DMS 273 (cell line): ENCODE data around the gene TRIM31.

Source experiments
- DNase-seq: peaks from one replicate; lab custom pipeline; 2025; ENCODE audit not compliant: unreplicated experiment; lab: John Stamatoyannopoulos, UW

Gene TRIM31

DNA sequence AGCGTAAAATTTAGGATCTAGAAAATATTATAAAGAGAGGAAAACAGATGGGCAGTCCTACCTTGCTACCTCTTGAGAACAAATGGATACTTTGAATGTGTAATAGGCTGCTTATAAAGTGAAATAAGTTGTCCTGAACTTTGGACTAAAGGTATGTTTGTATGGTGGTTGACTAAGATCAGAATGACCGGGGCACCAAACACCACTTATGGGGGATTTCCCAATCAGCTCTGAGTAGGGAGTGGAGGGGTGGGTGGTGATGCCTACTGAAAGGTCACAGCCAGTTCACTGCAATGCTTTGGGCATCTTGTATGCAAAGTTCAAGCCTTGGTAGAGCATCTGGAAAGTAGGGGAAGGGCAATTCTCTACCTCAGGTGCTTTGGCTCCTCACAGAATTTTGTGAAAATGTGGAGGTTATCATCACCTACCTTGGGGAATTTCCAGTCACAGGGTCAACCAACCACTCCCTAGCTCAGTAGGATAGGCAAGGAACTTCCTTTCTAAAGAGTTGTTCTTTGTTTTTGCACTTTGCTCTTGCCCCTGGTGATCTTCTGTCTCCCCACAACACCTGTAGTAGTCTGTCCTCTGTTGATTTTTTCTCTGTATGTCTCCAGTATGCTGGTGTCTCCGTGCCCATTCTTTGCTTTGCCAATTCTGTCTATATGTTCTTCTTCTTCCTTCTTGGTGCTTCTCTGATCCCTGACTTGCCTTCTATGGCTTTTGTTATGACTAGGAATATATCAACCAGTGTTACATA is at the start of gene TRIM31:
Gene TRIM31, minus strand, starts transcription at position 88 of the 757 bp plus-strand sequence. CDS start 285 bp downstream, outside the sequence.
- no peak for DNase-seq

DNA sequence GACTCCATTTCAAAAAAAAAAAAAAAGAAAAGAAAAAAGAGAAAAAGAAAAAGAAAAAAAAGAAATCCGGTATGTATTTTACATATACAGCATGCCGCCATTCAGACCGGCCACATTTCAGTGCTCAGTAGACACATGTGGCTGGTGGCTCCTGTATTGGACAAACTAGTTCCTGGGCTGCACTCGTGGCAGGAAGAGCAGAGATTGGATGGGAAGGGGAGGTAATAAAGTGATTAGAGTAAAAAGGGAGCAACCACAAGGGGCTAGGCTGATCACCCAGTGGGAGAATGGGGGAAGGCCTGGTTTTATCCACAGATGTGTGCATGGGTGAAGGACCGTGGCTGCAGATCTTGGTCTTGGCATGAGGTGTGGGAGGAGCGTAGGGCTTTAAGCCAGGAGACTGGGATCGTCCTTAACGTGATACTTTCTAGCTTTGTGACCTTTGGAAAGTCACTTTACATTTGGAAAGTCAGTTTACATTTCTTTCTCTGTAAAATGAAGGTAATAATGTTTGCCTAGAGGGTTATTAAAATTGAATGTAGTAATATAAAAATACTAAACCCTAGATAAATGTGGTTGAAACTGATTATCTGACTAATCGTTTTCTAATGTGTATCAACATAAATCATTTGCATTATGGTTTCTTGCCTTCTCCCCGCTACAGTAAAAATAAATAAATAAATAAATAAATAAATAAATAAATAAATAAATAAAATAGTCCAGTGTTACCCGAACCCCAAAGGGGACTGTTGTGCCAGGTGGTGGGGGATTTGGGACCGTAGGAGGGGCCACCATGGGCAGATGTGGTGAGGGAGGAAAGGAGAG is 49.6 kb upstream of the TRIM31 start:
- DNase-seq: no peak

GRCh38 chr6:30160785-30161531 is 48.1 kb upstream of the TRIM31 start, which contains the start of gene TRIM10:
Gene TRIM10, minus strand, starts transcription at chr6:30161211. Its CDS starts 353 bp downstream, at chr6:30160858.
- DNase-seq: no peak

DNA sequence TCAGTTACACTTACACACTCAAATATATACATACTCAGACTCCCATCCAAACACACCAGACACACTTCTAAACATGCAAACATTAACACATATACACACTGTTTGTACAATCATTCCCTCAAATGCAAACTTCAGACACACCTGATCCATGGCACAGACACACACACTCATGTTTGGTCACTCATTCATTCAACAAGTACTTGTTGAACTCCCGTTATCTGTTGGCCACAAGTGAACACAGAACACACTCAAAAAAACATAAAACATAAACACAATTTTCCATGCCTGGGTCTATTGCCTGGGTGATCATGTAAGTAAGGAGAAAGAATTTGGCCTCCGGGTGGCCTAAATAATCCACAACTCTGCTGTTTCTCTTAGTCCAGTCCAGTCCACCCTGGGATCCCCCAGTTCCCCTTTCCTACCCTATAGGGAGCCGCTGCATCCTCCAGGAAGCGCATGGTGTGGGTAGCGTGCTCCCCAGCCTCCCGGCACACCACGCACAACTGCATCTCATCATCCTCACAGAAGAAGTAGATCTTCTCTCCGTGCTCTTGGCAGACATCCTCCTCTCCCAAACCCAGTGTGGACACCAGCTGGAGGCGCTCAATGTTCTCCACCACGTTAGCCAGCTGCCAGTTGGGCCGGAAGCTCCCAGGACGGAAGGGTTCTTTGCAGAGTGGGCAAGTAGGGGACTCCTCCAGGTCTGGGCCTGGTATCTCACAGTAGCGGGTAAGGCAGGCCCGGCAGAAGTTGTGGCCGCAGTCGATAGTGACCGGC is 47.3 kb upstream of the TRIM31 start:
- DNase-seq: no peak

GRCh38 chr6:30158475-30159040 is 45.7 kb upstream of the TRIM31 start:
- DNase-seq: no peak

- no peak for DNase-seq
Measured at GRCh38 chr6:30157999-30158398, 45.1 kb upstream of the TRIM31 start.

DNA sequence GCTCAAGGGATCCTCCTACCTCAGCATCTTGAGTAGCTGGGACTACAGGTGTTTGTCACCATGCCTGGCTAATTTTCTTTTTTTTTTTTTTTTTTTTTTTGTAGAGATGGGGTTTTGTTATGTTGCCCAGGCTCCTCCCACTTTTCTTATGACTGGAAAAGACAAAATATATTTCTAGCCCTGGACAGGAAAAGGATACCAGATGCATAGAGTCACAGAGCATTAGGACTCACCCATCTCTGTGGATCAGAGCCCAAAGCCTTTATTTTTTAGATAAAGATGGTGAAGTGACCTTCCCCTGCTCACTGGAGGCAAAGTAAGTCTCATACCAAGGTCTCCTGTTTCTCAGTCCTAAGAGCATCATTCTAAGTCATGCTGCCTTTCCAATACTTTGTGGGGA is 44.7 kb upstream of the TRIM31 start:
- DNase-seq: no peak

GRCh38 chr6:30156774-30157173 is 43.9 kb upstream of the TRIM31 start:
- no peak for DNase-seq

- DNase-seq: no peak
Measured at GRCh38 chr6:30156262-30156599, 43.3 kb upstream of the TRIM31 start.

GRCh38 chr6:30155520-30156261 is 42.8 kb upstream of the TRIM31 start:
- DNase-seq: no peak

GRCh38 chr6:30154709-30155519 is 42.0 kb upstream of the TRIM31 start:
- DNase-seq: peak; percentile 64

DNA sequence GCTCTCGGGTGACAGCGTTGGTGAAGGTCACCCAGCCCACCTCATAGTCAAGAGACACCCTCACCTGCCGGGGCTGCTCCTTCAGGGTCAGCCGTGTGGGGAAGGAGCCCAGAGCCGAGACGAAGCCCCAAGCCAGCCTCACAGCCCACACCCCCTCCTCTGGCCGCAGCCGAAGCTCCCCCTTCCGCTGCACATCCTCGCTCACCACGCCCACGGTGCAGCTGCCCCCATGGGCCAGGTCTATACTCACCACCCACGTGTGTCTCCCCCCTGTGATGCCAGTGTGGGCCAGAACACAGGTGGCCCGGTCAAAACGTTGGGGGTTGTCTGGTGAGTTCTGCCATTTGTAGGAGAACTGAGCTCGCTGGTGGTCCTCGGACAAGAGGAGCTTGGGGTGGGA is 41.2 kb upstream of the TRIM31 start:
- DNase-seq: no peak

- DNase-seq: no peak
Measured at GRCh38 chr6:30152910-30153610, 40.2 kb upstream of the TRIM31 start.

DNA sequence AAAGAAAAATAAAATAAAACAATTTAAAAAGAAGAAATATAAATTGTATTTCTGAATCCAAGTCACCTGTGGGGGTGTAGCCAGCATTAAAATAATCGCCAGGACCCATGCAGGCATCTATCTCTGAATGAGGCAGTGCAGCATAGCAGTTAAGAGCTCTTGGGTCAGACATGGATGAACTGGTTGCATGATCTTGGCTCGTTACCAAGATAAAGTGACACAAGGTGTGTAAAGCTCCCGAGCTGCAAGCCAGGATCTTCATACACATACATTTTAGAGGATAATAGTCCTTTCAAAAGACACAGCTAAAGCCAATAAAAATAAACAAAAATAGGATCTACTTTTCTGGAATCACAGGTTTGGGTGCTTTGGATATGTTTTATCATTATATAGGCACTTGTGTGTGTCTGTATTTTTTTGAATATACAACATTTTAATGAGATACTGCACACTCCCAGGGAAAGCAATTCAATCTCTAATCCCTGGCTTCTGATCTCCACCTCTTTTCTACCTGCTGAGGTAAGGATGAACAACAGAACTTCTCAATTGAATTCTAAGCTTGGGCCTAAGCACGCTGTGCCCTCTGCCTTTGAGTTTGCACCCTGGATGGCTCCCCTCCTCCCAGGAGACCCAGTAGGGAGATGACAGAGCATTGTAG is 39.3 kb upstream of the TRIM31 start:
- DNase-seq: no peak

DNA sequence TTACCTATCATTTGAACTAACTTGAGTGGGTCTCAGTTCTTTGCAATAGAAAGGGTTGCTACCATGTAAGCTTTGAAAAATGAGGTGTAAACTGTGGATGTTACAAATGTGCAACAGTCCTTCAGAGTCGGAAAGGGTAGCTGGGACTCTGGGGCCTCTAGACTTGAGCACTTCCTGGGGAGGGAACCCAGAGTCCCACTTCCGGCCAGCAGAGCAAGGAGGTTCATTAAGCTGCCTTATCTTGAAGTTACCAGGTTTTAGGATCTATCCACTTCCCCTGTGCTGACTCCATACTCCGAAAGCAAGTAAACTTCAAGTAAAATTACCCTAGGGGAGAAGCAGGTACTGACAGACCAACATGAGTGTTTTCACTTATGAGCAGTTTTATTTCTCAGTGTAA is 38.7 kb upstream of the TRIM31 start:
- no peak for DNase-seq

DNA sequence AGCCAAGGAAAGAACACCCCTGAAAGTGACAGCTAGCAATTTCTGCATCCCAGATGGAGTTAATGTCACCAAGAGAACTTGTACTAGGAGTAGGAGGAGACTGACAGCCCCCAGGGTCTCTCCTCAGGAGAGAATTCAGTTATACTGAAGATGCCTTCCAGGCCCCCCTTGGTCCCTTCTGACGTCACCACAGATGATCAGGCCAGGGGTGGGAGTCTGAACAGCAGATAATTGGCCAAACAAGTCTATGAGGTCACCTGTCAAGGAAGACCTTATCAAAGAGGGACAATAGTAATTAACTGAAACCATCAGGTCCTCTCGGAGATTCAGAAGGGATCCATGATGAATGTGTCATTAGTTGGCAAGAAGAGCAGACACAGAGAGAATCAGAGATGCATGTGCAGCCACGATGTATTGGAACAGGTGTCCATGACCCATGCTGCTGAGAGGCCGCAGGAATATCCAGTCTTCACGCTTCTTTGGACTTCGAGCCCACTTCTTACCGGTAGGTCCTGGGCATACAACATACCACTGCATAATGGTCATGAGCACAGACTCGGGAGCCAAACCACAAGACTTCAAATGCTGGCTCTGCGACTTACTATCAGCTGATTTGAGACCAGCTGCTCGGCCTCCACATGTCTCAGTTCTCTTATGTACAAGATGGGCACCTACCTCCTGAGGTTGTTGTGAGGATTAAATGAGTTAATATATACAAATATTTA is 37.9 kb upstream of the TRIM31 start:
- DNase-seq: no peak

GRCh38 chr6:30149858-30150550 is 37.1 kb upstream of the TRIM31 start:
- no peak for DNase-seq
